Stimulated activated CD4-positive, alpha-beta T cell treated with anti-CD3 and anti-CD28 coated beads, Interleukin-12 subunit alpha, Interleukin-12 subunit beta, amount 100 ng/mL, for 48 hours (primary cell): Measurements from ENCODE around the gene IHH.
A peak's percentile ranks its signal among the peaks of the same experiment; 100 is the strongest.

ENCODE experiments used
- DNase-seq, 3 donors: peaks; one replicate each; pipeline ENCODE4 v3.0.0-alpha.2; 2020; ENCODE audit warnings: low read depth in 2 of 3, low spot score in 1 of 3

The IHH gene

DNA sequence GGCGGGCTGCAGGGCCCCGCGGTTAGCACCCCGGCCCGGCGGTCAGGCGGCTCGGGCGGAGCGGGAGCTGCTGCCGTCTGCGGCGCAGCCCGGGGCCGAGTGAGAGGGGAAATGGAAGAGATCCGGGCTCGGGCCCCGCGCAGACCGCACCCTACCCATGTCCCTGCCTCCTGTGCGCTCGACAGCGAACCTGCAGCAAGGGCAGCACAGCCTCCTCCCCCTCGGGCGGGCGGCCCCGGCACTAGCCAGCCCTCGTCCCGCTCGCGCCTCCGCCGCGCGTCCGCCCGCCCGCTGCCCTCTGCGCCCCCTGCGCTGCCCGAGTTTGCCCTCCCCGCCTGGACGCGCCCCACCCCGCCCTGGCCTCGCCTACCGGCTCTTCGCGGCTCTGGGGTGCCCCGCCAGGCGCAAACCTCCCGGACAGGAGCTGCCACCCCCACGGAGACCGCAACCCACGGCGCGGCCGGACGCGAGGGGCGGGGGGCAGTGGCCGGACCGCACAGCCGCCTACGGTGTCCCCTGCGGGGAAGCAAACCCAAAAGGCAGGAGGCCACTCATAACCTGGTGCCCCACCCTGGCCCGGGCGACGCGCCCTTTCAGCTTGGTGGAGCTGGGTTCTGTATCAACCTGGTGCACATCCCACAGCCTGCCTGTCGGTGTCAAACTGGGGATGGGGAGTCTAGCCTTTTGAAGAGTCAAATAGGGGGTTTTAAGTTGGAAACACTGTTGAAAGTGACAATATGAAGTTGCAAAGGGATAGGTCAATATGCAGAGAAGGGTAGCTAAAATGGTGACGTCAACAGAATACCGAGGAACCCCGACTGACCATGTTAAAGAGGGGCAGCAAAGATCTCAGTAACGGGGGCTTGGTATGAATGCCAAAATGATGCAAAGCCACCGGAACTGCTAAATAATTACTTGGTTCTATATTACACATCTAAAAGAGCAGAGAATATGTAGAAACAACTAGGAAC lies at the start of gene IHH:
Gene IHH (minus strand): TSS at position 101 of the 971 bp plus-strand sequence. CDS start 454 bp downstream, outside the sequence.
- DNase-seq, result no peak

DNA sequence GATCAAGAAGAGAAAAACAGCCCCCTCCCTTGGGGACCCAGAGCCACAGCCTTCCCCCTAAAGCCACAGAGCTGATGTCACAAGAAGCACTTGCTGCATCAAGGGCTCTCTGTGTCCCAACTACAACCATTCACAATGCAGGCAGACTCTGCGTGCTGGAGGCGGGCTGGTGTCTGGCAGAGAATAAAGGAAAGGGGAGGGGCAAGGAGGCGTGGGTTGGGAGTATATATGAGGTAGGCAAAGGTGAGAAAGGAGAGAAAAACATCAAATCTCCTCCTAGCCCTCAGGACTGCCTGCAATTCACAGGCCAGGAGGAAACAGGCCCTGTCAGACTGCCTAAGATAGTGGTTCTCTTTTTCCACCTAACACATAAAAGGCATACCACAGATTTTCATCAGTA lies 48.8 kb upstream of the IHH start:
- peak; percentile 24 to 28 (median 28) for DNase-seq

DNA sequence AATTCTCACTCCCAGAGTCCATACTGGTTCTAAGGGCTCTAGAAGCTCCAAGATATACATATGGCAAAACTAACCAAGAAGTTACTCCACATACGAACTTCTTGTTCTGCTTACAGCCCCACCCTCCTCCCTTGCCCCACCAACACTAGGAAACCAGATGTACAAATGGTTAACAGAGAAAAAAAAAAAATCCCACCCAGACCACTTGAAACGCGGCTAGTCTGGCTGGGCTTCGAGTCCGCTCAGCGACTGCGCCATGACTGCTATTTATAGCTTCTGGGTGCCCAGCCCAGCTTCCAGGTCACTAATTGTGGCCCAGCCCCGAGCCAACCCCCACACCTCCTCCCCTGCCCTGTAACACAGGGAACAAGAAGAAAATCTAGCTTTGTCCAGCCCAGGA lies 47.0 kb upstream of the IHH start:
- DNase-seq, result no peak

DNA sequence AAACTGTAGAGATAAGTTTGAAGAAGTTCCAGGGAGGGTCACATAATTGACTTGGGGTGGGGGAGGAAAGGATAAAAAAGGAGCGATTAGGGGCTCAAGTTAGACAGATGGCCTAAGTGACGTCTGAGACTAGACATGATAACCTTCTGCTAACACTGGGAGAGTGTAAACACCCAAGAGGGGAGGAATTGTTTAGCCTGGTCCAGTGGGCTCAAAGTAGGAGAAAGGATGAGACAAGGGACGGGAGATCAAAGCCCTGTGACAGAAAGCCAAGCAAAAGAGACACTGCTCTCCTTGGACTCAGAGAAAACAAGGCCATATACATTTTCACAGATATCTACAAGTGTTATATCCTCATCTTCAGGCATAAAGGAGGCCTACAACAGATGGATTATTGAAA lies 45.5 kb upstream of the IHH start:
- DNase-seq, result no peak

DNA sequence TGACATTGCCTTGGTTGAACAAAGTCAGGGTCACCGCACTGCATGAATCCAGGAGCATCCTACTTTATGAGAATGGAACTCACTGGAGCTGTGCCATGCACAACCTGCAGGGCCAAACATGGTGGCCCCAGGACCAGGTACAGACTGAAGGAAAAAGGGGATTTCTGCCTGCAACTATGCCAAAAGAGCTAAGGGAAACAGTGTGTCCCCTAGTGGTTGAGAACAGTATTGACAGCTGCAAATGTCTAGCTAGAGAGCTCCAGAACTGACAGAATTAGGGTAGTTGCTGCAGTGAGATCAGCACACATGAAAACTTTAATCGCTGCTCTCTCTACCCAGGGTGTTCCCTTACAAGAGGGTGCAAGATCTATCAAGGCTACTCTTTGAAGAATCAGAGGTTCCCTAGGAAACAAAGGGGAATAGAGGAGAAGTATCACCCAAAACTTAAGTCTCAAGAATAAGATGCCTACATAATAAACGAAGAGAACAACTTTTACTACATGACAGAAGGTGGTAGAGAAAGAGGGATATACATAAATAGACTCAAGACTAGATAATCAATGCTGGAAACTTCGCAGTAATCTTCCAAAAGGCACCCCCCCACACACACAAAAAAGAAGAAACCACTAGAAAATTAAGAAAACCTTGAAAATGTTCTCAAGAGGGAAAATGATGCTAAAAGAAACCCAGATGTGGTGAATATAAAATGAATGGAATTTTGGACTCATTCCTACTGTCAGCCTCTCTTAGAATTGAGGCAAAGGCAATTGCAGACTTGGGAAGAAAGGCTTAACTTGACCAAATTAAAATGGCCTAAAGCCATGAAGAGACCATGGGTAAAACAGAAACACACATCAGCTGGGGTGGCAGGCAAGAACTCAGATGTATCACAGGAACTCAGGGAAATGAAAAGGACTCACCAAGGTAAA lies 43.6 kb upstream of the IHH start:
- peak in 1 of 3 donors; percentile 19 for DNase-seq

DNA sequence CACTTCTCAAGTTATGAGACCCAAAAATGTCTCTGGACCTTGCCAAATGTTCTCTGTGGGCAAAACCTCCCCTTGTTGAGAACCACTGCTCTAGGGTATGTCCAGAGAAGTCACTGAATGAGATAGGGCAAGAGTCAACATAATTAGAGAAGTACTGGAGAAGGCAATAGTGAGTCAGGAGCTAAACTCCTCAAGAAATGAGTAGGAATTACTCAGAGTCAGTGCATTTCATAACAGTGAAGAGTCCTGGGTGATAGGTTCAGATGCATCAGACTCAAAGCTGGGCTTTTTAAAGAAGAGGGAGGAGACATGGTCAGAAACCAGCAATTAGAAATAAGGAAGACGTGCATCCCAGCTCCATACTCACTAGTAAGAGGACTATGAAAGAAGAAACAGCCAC lies 38.6 kb upstream of the IHH start:
- DNase-seq, result no peak

DNA sequence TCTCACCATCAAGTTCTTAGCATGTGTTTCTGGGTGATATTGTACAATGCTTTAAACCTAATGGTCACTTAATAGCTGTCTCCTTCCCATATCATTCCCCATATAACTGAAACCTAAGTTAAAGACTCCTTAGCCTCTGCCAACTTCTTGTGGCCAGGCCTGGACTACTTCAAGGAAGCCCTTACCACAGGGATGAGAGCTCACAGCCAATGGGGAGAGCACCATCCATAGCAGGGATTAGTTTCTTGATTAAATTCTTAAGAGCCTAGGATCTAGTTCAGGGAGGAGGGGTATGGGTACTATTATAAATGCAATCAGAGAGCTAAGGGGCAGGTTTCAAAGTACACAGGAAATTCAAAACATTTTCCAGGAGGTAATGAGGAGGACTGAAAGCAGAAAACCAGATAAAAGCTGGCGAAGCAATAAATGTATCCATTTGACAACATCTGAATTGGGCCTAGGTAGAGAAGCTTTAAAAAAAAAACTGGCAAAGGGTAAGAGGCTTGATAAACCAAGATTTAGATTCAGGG lies 34.8 kb upstream of the IHH start:
- DNase-seq, result no peak

DNA sequence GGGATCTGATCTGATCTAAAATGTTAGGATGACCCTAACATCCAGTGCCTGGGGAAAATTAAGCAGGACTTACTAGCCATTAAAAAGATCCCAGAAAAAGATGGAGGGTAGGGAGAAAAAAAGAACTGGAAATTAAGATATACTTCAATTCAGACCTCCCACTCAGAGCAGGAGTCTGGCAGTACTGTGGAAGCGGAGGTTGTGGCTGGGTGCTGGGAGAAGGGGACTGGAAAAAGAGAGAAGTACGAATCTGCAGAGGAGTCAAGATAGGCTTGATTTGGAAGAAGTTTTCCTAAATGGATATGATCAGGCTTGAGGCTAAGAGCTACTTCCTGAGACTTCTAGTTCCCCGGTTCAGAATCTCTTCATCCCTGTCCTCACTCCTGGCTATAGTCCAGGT lies 33.5 kb upstream of the IHH start:
- no peak for DNase-seq

DNA sequence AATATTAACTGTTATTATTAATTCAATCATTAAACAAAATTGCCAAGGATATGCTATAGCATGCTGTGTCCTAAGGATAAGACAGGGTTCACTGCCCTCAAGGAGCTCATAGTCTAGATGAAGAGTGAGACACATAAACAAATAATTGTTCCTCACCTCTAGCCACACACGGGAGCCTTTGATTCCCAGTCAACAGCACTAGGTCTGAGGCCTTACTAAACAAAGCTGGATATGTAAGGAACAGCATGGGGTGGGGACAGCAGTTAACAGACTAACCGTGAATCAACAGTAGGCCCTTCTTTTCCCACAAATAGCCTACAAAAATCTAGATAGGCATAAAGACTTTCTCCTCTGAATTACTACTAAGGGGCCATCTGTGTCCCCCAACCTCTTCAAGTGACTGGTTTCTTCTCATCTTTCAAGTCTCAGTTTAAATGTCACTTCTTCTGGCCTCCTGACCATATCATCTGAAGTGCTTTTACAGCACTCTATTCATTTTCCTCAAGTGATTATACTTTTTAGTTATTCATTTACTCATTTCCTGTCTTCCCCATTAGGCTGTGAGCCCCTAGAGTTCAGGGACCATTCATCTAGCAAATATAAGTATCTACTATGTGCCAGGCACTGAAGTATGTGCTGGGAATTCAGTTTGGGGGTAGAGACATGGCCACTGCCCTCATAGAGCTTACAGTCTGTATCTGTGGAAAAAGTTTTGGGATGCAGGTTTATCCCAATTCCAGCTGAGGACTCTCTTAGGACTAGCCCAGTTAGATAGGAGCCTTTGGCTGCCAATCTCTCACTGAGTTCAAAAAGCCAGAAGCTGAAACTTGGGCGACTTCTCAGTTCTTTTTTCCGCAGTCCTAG lies 29.9 kb upstream of the IHH start:
- DNase-seq, result no peak

DNA sequence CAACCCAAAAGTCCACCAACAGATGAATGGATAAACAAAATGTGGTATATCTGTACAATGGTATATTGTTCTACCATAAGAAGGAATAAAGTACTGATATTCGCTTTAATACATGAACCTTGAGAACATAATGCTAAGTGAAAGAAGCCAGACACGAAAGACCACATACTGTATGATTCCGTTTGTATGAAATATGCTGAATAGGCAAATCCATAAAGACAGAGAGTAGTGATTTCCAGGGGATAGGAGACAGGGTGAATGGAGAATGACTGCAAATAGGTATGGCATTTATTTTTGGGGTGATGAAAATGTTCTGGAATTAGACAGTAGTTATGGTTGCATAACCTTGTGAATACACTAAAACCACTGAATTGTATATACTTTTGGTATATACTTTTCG lies 28.6 kb upstream of the IHH start:
- no peak for DNase-seq

DNA sequence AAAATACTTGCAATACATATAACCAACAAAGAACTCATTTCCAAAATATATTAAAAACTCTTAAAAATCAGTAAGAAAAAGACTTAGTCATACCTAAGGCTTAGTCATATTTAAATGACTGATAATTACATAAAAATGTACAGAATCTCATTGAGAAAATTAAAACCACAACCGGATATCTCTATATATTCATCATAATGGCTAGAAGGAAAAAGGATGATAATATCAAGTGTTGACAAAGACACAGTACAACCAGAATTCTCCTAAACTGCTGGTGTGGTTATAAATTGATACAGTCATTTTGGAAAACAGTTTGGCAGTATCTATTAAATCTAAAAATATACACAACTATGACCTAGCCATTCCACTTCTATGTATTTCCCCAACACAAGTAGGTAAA lies 27.1 kb upstream of the IHH start:
- no peak for DNase-seq

DNA sequence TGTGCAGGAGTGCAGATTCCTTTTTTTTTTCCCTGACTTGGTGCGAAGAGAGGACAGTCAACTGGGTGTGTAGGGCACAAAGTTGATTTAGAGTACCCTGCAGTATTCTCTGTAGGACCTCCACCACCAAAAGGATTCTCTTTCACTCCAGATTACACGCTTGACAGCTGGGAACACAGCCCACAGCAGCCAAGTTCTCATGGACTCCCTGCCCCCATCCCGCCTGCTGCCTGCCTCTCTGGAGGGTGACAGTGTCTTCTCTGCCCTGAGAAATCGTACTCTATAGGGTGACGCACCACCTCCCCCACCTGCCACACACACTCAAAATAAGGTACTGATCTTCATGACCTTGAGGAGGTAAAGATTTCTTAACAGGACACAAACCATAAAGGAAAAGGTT lies 26.6 kb upstream of the IHH start:
- DNase-seq, result no peak

DNA sequence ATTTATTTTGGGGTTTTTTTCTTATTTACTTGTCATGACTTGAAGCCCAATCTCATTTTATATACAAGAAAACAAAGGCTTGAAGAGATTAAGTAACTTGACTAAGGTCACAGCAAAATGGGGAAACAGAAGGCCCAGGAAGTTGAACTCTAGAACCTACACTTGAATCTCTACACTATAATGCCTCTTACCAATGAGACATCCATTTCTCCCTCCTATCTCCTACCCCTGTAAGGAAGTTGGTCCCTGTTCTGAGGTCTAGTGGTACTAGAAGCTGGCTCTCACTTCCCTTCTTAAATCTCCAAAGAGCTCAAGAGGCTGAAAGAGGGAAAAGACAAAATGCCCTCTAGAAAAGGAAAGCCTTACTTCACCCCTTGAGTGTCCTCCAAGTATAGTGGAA lies 25.5 kb upstream of the IHH start:
- no peak for DNase-seq

DNA sequence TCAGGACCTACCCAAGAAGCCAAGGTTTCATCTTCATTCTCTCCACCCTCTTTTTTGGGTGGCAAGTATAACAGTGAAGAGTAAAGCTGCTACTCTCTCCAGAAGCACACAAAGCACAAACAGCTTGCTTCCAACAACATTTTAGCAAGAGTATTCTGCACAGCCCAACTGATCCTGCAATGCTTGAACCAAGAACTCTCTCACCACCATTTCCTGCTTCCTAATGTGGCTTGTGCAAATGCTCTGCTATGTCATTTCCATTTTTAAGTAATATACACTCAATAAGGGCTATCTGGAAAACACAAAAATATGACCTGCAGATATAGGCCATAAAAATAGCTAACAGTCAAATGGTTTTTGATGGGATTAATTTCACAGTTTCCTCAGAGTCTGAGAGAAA lies 24.1 kb upstream of the IHH start:
- no peak for DNase-seq

DNA sequence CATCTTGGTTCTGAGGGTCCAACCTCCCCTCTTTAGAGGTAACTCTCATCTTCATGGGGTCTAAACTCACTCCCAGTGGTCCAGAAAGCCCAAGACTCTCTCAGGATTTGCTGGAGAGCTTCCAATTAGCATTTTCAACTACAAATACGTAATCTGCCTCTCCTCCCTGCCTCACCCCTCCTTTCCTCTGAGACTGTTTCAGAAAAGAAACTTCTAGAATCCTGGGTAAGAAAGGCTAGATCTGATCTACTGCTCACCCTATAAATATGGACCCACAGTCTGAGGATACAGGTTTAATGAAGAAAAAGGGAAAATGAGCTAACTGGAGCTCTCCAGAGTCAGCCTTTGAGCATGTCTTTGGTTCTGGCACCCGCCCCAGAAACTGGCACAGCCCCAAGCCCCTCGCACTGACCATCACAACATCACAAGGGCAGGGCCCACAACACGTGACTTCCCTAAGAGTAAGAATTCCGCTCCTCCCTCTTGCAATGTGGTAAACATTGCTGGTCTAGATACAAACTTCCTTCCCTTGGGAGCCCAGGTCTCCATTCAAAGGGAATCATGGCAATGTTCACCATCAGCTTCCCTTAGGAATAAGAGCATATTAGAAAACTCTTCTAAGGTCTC lies 21.7 kb upstream of the IHH start:
- no peak for DNase-seq

DNA sequence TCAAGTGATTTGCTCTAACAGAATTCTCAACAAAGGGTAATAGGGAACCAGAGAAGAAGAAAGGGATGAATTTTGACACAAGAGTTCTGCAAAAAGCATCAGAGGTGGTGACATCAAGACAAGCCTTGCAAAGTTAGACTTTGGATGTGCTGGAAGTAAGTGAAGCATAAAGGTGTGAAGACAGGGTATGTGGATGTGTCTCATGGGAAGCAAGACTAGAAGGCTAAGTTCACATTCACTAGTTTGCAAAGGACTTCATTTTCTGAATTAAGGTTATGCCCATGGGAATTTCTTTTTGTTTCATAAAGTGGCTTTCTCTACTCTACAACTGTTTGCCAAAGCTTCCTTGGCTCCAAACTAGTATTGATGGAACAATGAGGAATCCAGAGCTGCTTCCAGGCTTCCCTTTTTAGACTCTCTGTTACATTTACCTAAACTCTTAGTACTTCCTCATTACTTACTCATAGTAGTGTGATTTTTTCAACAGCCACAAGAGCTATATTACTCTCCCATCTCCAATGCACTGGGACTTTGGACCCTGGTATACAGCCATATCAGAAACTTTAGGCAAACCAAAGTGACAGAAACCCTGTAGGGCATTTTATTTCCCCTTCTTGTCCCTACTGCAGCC lies 21.1 kb upstream of the IHH start:
- no peak for DNase-seq

DNA sequence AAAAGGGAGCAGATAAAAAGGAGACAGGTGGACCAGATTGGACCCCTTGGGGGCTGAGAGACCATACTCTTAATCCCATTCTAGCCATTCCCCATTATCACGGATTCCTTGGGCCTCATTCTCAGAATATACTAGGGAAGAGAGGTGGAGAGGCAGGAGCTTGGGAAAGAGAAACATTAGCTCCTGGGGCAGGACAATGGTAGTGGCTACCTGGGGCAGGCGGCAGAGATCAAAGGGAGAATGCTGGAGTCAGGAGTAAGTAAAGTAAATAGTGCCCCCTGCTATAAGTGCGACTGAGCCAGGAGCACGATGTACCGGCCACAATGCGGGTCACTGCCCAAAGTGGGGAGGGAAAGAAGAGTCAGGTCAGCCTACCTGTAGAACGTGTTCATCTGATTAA lies 20.4 kb upstream of the IHH start:
- DNase-seq, result no peak

DNA sequence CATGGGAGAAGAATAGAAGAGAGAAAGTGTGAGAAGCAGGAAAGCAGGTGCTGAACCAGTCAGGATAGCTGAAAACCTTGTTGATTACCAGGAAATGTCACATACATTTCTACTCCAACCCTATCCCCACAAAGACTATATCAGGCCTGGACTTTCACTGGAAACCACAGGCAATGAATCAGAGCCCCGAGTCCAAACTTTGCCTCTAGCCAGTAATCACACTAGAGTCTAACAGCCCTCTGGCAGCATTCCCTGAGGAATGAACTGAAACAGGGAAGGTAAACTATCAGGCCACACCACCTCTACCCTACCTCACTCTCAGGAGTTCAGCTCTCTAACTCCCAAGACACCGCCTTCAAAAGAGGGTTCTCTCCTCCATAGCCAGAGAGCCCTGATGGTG lies 18.7 kb upstream of the IHH start:
- DNase-seq, result no peak

DNA sequence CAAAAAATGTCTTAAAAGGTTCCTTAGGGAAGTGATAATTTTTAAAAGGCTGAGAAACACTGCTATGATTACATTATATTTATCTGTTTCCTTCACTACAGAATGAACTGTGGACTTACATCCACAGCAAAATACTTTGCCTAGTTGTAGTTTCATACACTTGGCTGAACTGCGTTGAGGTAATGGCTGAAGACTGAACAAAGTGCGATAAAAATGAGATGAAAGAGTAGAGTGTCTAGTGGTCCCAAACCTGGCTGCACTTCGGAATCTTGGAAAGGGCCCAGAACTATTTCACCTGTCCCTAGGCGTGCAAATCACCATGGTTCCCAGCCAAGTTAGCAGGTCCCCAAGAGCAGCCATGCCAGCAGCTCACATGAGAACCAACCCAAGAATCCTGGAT lies 18.2 kb upstream of the IHH start:
- no peak for DNase-seq

DNA sequence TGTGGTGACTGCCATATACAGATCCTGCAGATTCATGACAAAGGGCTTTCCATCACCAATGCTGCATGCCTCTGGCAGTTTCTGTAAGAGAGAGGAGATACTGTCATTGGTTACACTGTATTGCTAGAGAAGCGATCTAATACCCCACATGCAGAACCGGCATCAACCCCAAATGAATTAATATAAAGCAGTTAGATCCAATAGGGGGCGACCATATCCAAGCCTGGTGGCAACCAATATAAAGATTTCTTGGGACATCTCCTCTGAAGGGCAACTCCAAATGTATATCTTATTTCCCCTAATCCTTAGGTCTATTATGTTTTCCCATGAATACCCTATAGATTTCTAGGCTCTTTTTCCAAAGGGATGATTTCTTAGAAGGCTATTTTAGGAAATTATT lies 17.4 kb upstream of the IHH start:
- no peak for DNase-seq
